Activated CD4-positive, alpha-beta T cell treated with anti-CD3 and anti-CD28 coated beads, Interleukin-2, amount 50 U/mL, for 16 hours (primary cell): Measurements from ENCODE around the gene CYP1A1.
"Not testable (repeated sequence)": the region's sequence is repeated elsewhere in the genome, so short reads cannot be mapped to it uniquely, and the experiment has no call there.

ENCODE experiments used
- DNase-seq: peaks from one replicate; pipeline ENCODE4 v3.0.0-alpha.2; 2020

CYP1A1 gene

DNA sequence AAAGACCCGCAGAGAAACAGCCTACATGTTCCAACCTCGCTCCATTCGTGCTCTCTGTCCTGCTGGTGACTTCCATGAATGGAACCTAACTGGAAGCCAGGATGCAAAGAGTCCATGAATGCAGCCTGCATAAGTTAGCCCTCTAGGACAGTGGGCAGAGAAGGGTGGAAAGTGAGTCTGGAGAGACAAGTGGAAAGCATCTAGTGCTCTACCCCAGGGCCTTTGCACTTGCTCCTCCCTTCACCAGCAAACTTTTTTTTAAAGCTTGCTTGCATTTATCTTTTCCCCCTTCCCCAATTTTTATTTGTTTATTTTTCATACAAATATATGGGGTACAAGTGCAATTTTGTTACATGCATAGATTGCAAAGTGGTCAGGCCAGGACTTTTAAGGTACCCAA, 7.9 kb upstream of the CYP1A1 start:
- DNase-seq: no peak

DNA sequence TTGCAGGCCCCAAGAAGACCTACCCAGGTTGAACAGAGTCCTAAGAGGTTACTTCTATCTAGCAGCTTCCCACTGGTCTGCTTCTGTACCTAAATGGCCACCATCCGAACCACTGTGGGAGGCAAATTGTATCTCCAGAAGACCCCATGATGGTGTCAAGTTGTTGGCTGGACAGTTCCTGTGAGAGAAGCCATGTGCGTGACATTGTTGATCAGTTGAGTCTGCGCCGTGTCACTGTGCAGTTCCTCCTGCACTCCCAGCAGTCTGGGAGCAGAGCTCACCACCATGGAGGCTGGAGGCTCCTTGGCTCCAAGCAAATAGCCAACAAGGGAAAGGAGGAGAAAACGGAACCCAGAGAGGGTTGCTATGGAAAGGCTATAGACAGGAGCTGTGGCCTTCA, 7.5 kb upstream of the CYP1A1 start:
- no peak for DNase-seq

DNA sequence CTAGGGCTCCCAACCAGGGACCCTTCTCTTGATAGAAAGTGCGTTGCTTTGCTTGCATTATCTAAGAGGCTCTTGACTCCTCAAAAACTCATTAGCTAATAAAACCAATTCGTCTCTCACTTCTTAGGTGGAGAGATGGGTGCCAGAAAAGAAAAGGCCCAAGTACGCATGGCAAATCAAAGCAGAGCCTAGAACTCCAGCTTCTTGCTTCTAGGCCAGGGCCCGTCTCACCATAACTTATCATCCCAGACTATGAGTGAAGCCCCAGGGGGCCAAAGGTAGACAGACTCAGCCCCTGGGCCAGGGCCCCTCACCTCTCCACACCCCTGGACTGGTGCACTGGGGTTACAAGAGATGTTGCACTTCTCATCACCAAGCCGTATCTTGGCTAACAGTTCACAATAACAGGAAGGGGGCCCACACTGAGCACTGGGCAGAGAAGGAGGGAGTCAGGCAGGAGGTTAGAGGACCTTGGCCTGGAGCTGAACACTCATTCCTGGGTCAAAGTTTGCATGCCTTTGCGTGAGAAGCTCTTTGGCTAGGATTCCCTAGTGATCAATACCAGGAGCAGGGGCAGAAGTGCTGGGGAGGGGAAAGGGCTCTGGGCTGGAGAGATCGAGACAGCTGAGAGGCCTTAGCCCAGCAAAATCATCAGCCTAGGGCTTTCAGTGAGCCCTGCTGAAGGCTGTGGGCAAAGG, 5.4 kb upstream of the CYP1A1 start:
- DNase-seq: no peak

GRCh38 chr15:74729372-74729771, 4.0 kb upstream of the CYP1A1 start:
- not testable (repeated sequence) for DNase-seq

GRCh38 chr15:74728699-74729098, 3.4 kb upstream of the CYP1A1 start:
- not testable (repeated sequence) for DNase-seq

- DNase-seq: no peak
Measured at GRCh38 chr15:74727727-74728126, 2.4 kb upstream of the CYP1A1 start.

GRCh38 chr15:74726774-74727164, 1.4 kb upstream of the CYP1A1 start:
- DNase-seq: peak; percentile 26

- peak; percentile 50 for DNase-seq
Measured at GRCh38 chr15:74725845-74726773, 781 bp upstream of the CYP1A1 start.

- no peak for DNase-seq
Measured at GRCh38 chr15:74724570-74725224, 631 bp downstream of the CYP1A1 start.

GRCh38 chr15:74723754-74724334, 1.5 kb downstream of the CYP1A1 start:
- peak; percentile 21 for DNase-seq

DNA sequence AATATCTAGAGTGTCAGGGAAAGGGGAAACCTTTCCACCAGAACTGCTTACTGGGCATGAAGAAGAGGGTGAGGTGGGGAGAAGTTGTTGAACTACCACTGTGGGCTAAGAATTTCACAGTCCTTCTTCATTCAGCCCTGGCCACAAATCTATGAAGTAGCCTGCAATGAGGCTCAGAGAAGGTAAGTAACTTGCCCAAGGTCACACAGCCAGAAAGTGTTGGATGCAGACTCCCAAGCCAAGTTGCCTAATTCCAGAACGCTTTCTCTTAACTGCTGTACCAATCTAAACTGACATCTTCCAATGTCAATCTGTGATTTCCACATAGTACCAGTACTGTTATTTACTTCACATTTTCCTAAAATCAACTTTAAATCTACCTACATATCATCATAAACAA, 2.1 kb downstream of the CYP1A1 start:
- DNase-seq: no peak

- DNase-seq: no peak
Measured at GRCh38 chr15:74722591-74722990, 2.7 kb downstream of the CYP1A1 start.

DNA sequence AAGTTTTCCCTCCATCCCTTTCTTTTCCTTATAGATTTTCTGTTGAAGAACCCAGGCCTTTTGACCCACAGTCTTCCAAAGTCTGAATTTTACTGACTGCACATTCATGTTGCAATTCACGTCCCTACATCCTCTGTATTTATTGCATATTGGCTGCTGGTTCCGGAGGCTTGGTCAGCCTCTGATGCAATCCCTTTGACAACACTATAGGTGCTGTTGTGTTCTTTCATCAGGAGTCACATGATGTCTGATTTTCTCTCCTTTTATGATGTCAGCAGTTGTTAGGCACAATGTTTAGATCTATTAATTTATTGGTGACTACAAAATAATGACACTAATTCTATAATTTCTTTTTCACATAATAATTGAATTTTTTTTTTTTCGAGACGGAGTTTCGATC, 8.7 kb downstream of the CYP1A1 start:
- DNase-seq: no peak

- no peak for DNase-seq
Measured at GRCh38 chr15:74712311-74712710, 13.0 kb downstream of the CYP1A1 start.

GRCh38 chr15:74710319-74711094, 14.8 kb downstream of the CYP1A1 start:
- DNase-seq: no peak

GRCh38 chr15:74709892-74710291, 15.4 kb downstream of the CYP1A1 start:
- DNase-seq: no peak

- no peak for DNase-seq
Measured at GRCh38 chr15:74709011-74709410, 16.3 kb downstream of the CYP1A1 start.

DNA sequence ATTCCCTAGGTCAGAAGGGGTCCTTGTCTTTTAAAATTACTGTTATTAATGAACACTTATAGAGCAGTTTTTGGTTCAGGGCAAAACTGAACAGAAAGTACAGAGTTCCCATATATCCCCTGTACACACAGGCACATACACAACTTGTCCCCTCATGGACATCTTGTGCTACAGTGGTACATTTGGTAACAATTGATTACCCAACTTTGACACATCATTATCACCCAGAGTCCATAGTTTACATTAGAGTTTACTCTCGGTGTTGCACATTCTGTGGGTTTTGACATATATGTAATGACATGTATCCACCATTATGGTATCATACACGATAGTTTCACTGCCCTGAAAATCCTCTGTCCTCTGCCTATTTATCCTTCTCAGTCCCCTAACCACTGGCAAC, 28.5 kb downstream of the CYP1A1 start:
- DNase-seq: no peak

- no peak for DNase-seq
Measured at GRCh38 chr15:74696398-74696729, 29.0 kb downstream of the CYP1A1 start.

DNA sequence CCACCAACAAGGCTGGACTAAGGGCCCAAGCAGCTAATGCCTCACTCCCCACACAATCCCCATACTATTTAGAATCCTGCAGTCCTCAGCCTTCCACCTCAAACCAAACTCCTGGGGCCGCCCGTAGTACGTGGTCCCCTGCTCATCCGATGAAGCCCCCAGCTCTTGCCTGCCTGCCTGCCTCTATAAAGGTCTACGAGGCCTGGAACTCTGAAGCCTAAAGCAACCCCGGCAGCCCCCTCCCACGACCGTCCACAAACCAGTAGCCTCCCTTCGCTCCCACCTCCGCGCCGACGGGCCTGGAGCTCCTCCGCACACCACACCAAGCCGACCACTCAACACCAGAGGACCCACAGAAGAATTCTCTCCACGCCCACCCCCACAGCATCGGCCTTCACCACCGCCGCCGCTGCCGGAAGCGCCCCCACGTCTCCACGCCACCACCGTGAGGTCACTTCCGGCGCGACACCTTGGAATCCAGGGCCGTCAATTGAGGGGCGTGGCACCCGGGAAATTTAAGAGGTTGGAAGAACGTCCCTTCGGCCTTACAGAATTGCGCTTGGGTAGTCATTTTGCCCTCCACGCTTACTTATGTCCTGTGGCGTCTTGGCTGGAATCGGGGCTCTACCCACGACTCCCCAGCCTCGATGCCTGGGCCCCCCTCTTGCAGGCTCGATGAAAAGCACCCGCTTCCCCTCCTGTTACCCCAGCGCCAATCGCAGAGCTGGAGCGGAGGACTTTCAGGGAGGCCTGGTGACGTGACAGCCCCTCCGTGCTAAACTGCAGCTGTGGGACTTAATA, 29.5 kb downstream of the CYP1A1 start, which contains the start of gene EDC3:
EDC3 (minus strand) TSS at position 428 of the 801 bp plus-strand sequence. CDS start 20,900 bp downstream, outside the sequence.
- DNase-seq: peak; percentile 84

DNA sequence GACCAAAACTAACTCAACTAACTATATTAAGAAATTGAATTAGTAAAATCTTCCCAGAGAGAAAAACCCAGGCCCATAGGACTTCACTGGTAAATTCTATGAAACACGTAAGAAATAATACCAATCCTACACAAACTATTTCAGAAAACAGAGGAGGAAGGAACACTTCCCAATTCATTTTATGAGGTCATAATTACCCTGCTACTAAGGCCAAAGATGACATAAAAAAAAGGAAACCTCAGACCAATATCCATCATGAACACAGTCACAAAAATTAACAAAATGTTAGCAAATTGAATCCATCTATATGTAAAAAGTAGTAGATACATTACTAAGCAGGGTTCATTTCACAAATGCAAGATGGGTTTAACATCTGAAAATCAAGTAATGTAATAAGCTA, 33.0 kb downstream of the CYP1A1 start:
- no peak for DNase-seq

GRCh38 chr15:74683758-74684157, 41.6 kb downstream of the CYP1A1 start:
- DNase-seq: no peak
